Kidney (tissue), 22 donors: ENCODE results near the gene ARRDC5. TPM values are rescaled to one million over a fixed set of nuclear protein-coding genes. Genes with fewer than 3 reads are reported as not detected.
"Not testable (repeated sequence)": the region's sequence is repeated elsewhere in the genome, so short reads cannot be mapped to it uniquely, and the experiment has no call there.

Experiments
- DNase-seq, 5 donors: peaks; one replicate each; pipeline ENCODE4 v3.0.0-alpha.2; 2013 to 2020
- FAIRE-seq: peaks from 2 replicates; lab custom pipeline; 2012; peaks lifted over from hg19 to GRCh38; lab: Jason Lieb, UNC
- H3K27ac ChIP-seq, 2 donors: one replicate each; pipeline ENCODE4 v1.7.0; 2013; ENCODE audit warnings: low read depth in 2 of 2, low read length in 2 of 2, inconsistent platforms in 1 of 2
- H3K27me3 ChIP-seq: one replicate; pipeline ENCODE4 v1.7.1; 2013; ENCODE audit warnings: low read length, inconsistent platforms; ENCODE audit not compliant: control insufficient read depth, insufficient read depth
- H3K36me3 ChIP-seq, 3 donors: one replicate each; pipeline versions ENCODE4 v1.7.0 to v1.7.1; 2013; ENCODE audit warnings: low read length in 3 of 3, control low read depth in 1 of 3, inconsistent platforms in 1 of 3; ENCODE audit not compliant: insufficient read depth in 3 of 3, control insufficient read depth in 2 of 3
- H3K4me1 ChIP-seq, 3 donors: one replicate each; pipeline versions ENCODE4 v1.7.0 to v1.7.1; 2013; ENCODE audit warnings: low read length in 3 of 3, inconsistent platforms in 1 of 3, low read depth in 1 of 3; ENCODE audit not compliant: control insufficient read depth in 2 of 3, insufficient read depth in 2 of 3
- H3K4me3 ChIP-seq, 3 donors: one replicate each; pipeline versions ENCODE4 v1.7.0 to v1.8.1; 2013; ENCODE audit warnings: low read length in 3 of 3, control low read depth in 1 of 3, inconsistent platforms in 1 of 3
- H3K9ac ChIP-seq, 3 donors: one replicate each; pipeline versions ENCODE4 v1.7.0 to v1.7.1; 2013; ENCODE audit warnings: low read length in 3 of 3, control low read depth in 1 of 3, inconsistent platforms in 1 of 3
- H3K9me3 ChIP-seq, 3 donors: one replicate each; pipeline versions ENCODE4 v1.7.0 to v1.7.1; 2013; ENCODE audit warnings: low read length in 3 of 3, control low read depth in 1 of 3, inconsistent platforms in 1 of 3; ENCODE audit not compliant: control insufficient read depth in 2 of 3, insufficient read depth in 1 of 3
- intact Hi-C: fragments of 100-400 bp; cut with DNase I; formaldehyde crosslinking; loops from one replicate; pipeline ENCODE4 v1.11.1; 2022
- long read RNA-seq, 10 donors: library from polyadenylated mRNA in 1 of 10; unstranded in 1 of 10; transcript quantifications; one replicate each; pipeline ENCODE4 v2.0.0 and lab custom pipeline, GENCODE V29; 2021 to 2026
- polyA plus RNA-seq: library from polyadenylated mRNA; stranded (reverse); fragments of 350-450 nt; fragmentation: Illumina TruSeq; extraction: RNeasy Lipid Tissue Mini Kit (QIAGEN cat#74804); gene quantifications from one replicate; pipeline ENCODE4 v1.2.3, GENCODE V29; 2014; ENCODE audit warnings: low read depth, low replicate concordance; ENCODE audit not compliant: insufficient read depth
- total RNA-seq: library from RNA; stranded (reverse); fragmentation: NEBNext Ultra II Directional; extraction: Animal tissue kit (Norgen Biotek cat#: 25700); gene quantifications from one replicate; pipeline ENCODE4 v1.2.1, GENCODE V29; 2021
- TF ChIP-seq, protein P1 (sequence below): IDR thresholded peaks from 3 replicates; pipeline ENCODE4 v1.5.1; 2012; ENCODE audit warnings: mild to moderate bottlenecking, moderate library complexity, borderline replicate concordance; ENCODE audit not compliant: insufficient read depth; ENCODE audit errors: extremely low read depth
- donor health status: control.
- donor health status: control.
- donor health status: control.
- donor health status: control.
- donor health status: control.
- donor health status: DM: yes; HTN: yes; CAD: no.
- donor health status: Normal renal cell carcinoma (clear cell type).

Gene ARRDC5
- total RNA-seq (1.4 TPM), polyA plus RNA-seq (not detected)
- long read RNA-seq, donor 1 = 0 reads
- long read RNA-seq, donor 2 = 0 reads
- long read RNA-seq, donor 3 = 0 reads
- long read RNA-seq, donor 4 = 0 reads
- long read RNA-seq, donor 5 = 0 reads
- long read RNA-seq, donor 6 = 0 reads
- long read RNA-seq, donor 7 = 0 reads
- long read RNA-seq, donor 8 = 0 reads
- long read RNA-seq, donor 9 = 0 reads
- long read RNA-seq, donor 10 = 0 reads

DNA sequence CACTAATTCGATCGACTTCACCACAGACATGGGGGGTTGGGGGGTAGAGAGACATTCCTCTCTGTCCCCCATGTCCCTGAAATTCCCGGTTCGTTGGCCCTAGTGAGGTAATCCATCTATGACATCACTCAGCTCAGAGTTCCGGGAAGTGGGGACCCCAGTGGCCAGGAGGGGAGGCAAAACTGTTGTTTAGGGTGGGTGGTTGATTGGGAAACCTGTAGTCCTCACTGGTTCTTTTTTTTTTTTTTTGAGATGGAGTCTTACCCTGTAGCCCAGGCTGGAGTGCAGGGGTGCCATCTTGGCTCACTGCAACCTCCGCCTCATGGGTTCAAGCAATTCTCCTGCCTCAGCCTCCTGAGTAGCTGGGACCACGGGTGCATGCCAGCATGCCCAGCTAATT, at the start of gene ARRDC5:
ARRDC5 (minus strand) TSS at position 101 of the 400 bp plus-strand sequence; CDS start at position 30, 71 bp downstream.
- no peak within 1 kb of the TSS for H3K4me3 ChIP-seq
- intact Hi-C loops = no loop called here
- TF ChIP-seq, protein P1, sequence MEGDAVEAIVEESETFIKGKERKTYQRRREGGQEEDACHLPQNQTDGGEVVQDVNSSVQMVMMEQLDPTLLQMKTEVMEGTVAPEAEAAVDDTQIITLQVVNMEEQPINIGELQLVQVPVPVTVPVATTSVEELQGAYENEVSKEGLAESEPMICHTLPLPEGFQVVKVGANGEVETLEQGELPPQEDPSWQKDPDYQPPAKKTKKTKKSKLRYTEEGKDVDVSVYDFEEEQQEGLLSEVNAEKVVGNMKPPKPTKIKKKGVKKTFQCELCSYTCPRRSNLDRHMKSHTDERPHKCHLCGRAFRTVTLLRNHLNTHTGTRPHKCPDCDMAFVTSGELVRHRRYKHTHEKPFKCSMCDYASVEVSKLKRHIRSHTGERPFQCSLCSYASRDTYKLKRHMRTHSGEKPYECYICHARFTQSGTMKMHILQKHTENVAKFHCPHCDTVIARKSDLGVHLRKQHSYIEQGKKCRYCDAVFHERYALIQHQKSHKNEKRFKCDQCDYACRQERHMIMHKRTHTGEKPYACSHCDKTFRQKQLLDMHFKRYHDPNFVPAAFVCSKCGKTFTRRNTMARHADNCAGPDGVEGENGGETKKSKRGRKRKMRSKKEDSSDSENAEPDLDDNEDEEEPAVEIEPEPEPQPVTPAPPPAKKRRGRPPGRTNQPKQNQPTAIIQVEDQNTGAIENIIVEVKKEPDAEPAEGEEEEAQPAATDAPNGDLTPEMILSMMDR = no peak
- no peaks in the 10 kb centered on the region for H3K27me3 ChIP-seq
- no peaks in the 10 kb centered on the region for H3K36me3 ChIP-seq
- H3K4me1 ChIP-seq = no peaks in the 10 kb centered on the region
- no peak within 1 kb of the TSS for H3K9ac ChIP-seq
- H3K9me3 ChIP-seq = no peaks in the 10 kb centered on the region
- FAIRE-seq = no peak
- DNase-seq = no peak
- H3K27ac ChIP-seq = no peak within 1 kb of the TSS

DNA sequence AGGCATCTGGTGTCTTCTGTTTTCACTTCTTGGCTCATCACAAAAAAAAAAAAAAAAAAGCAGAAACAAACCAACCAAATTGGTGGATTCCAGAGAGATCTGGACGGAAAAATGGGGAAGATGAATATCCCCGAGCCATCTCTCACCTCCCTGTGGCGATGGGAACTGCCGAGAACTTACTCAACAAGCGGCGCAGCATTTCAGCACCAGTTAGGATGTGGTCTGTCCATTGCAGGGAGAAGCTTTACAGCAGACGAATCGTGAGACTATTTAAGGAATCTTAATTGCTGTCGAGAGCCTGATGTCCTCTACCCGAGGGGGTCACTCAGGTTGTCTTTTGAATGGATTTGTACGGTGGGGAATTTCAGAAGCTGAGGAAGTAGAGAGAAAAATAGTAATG, 49.0 kb upstream of the ARRDC5 start:
- no peak overlapping the region for H3K27ac ChIP-seq
- H3K9me3 ChIP-seq = no peaks in the 10 kb centered on the region
- intact Hi-C loops = no loop called here
- H3K4me1 ChIP-seq = no peaks in the 10 kb centered on the region
- no peaks in the 10 kb centered on the region for H3K36me3 ChIP-seq
- no peak for FAIRE-seq
- no peak overlapping the region for H3K4me3 ChIP-seq
- no peak overlapping the region for H3K9ac ChIP-seq
- no peak for DNase-seq
- TF ChIP-seq, protein P1 = no peak
- H3K27me3 ChIP-seq = no peaks in the 10 kb centered on the region

DNA sequence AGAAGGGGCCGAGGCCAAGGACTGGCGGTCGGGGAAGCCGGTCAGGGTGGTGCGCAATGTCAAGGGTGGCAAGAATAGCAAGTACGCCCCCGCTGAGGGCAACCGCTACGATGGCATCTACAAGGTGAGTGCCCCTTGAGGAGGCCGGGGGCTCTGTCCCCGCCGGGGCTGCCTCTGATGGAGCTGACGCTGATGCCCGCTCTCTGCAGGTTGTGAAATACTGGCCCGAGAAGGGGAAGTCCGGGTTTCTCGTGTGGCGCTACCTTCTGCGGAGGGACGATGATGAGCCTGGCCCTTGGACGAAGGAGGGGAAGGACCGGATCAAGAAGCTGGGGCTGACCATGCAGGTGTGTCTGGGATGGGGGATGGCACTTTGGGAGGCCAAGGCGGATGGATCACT, 48.0 kb upstream of the ARRDC5 start:
- FAIRE-seq, H3K27me3 ChIP-seq, intact Hi-C loops, DNase-seq, H3K9me3 ChIP-seq, H3K4me1 ChIP-seq, H3K9ac ChIP-seq, H3K27ac ChIP-seq, H3K36me3 ChIP-seq, H3K4me3 ChIP-seq: not testable (repeated sequence)

DNA sequence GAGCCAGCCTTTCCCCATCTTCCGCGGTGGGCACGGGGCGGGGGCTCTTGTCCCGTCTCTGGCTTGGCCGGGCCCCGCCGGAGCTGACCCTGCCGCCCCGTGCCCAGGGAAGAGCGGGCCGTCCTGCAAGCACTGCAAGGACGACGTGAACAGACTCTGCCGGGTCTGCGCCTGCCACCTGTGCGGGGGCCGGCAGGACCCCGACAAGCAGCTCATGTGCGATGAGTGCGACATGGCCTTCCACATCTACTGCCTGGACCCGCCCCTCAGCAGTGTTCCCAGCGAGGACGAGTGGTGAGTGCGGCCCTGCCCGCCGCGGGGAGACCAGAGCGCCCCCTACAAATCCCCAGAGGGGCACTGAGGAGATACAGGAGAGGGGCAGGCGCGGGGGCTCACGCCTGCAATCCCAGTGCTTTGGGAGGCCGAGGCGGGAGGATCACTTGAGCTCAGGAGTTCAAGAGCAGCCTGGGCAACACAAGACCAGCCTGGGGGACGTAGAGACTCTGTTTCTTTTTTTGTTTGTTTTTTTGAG, 39.0 kb upstream of the ARRDC5 start:
- H3K27me3 ChIP-seq, H3K36me3 ChIP-seq, DNase-seq, H3K27ac ChIP-seq, H3K4me3 ChIP-seq, FAIRE-seq, H3K9ac ChIP-seq, intact Hi-C loops, H3K9me3 ChIP-seq, H3K4me1 ChIP-seq: not testable (repeated sequence)
